Neural cell (in vitro differentiated cells): ENCODE results near the gene C2CD2L.

ENCODE experiments used
- CTCF ChIP-seq: fragments of 450-650 bp; IDR thresholded peaks from 2 replicates; pipeline ENCODE4 v1.5.1; 2014; ENCODE audit warnings: antibody characterized with exemption, mild to moderate bottlenecking, moderate library complexity; ENCODE audit not compliant: poor library complexity, severe bottlenecking
- EP300 ChIP-seq: fragments of 450-650 bp; conservative IDR thresholded peaks from 2 replicates; pipeline ENCODE4 v1.6.1; 2014; ENCODE audit warnings: antibody characterized with exemption, mild to moderate bottlenecking, moderate library complexity; ENCODE audit not compliant: poor library complexity, severe bottlenecking
- EZH2 ChIP-seq: fragments of 200-600, 300-800 bp; shearing (Covaris generic), sonication (generic); IDR thresholded peaks from 2 replicates; pipeline ENCODE4 v1.6.1; 2014; ENCODE audit warnings: antibody characterized with exemption, low read length, borderline replicate concordance, mild to moderate bottlenecking; ENCODE audit not compliant: insufficient read depth, poor library complexity, severe bottlenecking
- POLR2AphosphoS5 ChIP-seq: IDR thresholded peaks from 2 replicates; pipeline ENCODE4 v1.6.1; 2012
- SMC3 ChIP-seq: fragments of 450-650 bp; conservative IDR thresholded peaks from 2 replicates; pipeline ENCODE4 v1.6.1; 2014; ENCODE audit warnings: antibody characterized with exemption, mild to moderate bottlenecking, moderate library complexity; ENCODE audit not compliant: poor library complexity
- TF ChIP-seq, protein P1 (sequence below): IDR thresholded peaks from 2 replicates; pipeline ENCODE4 v1.6.1; 2012; ENCODE audit warnings: borderline replicate concordance

GRCh38 chr11:119065369-119065768 is 41.8 kb upstream of the C2CD2L start:
- TF ChIP-seq EZH2 = no peak
- peak; percentile 31 for TF ChIP-seq CTCF
- no peak for TF ChIP-seq EP300
- TF ChIP-seq SMC3 = peak; percentile 40
- TF ChIP-seq, protein P1, sequence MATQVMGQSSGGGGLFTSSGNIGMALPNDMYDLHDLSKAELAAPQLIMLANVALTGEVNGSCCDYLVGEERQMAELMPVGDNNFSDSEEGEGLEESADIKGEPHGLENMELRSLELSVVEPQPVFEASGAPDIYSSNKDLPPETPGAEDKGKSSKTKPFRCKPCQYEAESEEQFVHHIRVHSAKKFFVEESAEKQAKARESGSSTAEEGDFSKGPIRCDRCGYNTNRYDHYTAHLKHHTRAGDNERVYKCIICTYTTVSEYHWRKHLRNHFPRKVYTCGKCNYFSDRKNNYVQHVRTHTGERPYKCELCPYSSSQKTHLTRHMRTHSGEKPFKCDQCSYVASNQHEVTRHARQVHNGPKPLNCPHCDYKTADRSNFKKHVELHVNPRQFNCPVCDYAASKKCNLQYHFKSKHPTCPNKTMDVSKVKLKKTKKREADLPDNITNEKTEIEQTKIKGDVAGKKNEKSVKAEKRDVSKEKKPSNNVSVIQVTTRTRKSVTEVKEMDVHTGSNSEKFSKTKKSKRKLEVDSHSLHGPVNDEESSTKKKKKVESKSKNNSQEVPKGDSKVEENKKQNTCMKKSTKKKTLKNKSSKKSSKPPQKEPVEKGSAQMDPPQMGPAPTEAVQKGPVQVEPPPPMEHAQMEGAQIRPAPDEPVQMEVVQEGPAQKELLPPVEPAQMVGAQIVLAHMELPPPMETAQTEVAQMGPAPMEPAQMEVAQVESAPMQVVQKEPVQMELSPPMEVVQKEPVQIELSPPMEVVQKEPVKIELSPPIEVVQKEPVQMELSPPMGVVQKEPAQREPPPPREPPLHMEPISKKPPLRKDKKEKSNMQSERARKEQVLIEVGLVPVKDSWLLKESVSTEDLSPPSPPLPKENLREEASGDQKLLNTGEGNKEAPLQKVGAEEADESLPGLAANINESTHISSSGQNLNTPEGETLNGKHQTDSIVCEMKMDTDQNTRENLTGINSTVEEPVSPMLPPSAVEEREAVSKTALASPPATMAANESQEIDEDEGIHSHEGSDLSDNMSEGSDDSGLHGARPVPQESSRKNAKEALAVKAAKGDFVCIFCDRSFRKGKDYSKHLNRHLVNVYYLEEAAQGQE = no peak
- TF ChIP-seq POLR2AphosphoS5 = no peak
